Ovary (tissue), 3 donors: ENCODE data around the gene INTS6.

ENCODE experiments used
- CTCF ChIP-seq, 3 donors: fragments of 450-650 bp in 2 of 3; fragments of 200-600 bp in 1 of 3; IDR thresholded peaks; one replicate each; pipeline versions ENCODE4 v1.5.1 to v1.8.0; 2016 to 2022; ENCODE audit warnings: antibody characterized with exemption in 3 of 3, mild to moderate bottlenecking in 1 of 3
- POLR2A ChIP-seq: fragments of 450-650 bp; IDR thresholded peaks from one replicate; pipeline ENCODE4 v1.6.1; 2017; ENCODE audit warnings: antibody characterized with exemption, mild to moderate bottlenecking, moderate library complexity
- donor health status: DM: no; HTN: no; CAD: no.

GRCh38 chr13:51396352-51396751 lies 56.5 kb downstream of the INTS6 start:
- no peak for TF ChIP-seq POLR2A
- no peak for TF ChIP-seq CTCF (IDR thresholded peaks at IDR 0.05)
